MCF 10A (cell line): ENCODE measurements around the gene DCDC1. TPM values are rescaled to one million over a fixed set of nuclear protein-coding genes. Genes with fewer than 3 reads are reported as not detected.
"Not testable (repeated sequence)": the region's sequence is repeated elsewhere in the genome, so short reads cannot be mapped to it uniquely, and the experiment has no call there.

Source experiments
- BruUV-seq: library from RNA; stranded (reverse); fragments of 400-500 nt; replicated peaks from 2 replicates; lab custom pipeline; 2021; lab: Mats Ljungman, UMichigan
- CTCF ChIA-PET: fragments of 300-600 bp; sonication (Branson Sonifier 250); formaldehyde crosslinking; extraction: SDS; loops from one replicate; lab custom pipeline; 2021; ENCODE audit warnings: antibody characterized with exemption, inconsistent platforms; lab: Yijun Ruan, JAX
- POLR2A ChIA-PET: fragments of 300-600, 350-650 bp; sonication (Branson Sonifier 250); formaldehyde crosslinking; extraction: SDS; loops from one replicate; lab custom pipeline; 2020; ENCODE audit warnings: antibody characterized with exemption, inconsistent platforms; lab: Yijun Ruan, JAX
- DNase-seq: peaks from one replicate; pipeline ENCODE4 v3.0.0-alpha.2; 2018; ENCODE audit not compliant: unreplicated experiment
- H3K27ac Mint-ChIP-seq: one replicate; pipeline ENCODE4 v1.8.0; 2022; ENCODE audit warnings: mild to moderate bottlenecking, low read depth, mixed read lengths; ENCODE audit not compliant: unreplicated experiment
- H3K27me3 Mint-ChIP-seq: one replicate; pipeline ENCODE4 v1.8.0; 2022; ENCODE audit warnings: mixed read lengths; ENCODE audit not compliant: insufficient read depth, unreplicated experiment
- H3K36me3 Mint-ChIP-seq: one replicate; pipeline ENCODE4 v1.8.0; 2022; ENCODE audit warnings: mild to moderate bottlenecking, moderate library complexity, mixed read lengths; ENCODE audit not compliant: insufficient read depth, unreplicated experiment
- H3K4me1 Mint-ChIP-seq: one replicate; pipeline ENCODE4 v1.8.0; 2022; ENCODE audit warnings: mixed read lengths; ENCODE audit not compliant: insufficient read depth, unreplicated experiment
- H3K4me3 Mint-ChIP-seq: one replicate; pipeline ENCODE4 v1.8.0; 2022; ENCODE audit warnings: mild to moderate bottlenecking, moderate library complexity, mixed read lengths; ENCODE audit not compliant: unreplicated experiment
- H3K9me3 Mint-ChIP-seq: one replicate; pipeline ENCODE4 v1.8.0; 2022; ENCODE audit warnings: mixed read lengths; ENCODE audit not compliant: unreplicated experiment
- CTCF ChIP-seq: fragments of 200-600 bp; IDR thresholded peaks from one replicate; pipeline ENCODE4 v1.8.0; 2022; ENCODE audit warnings: antibody characterized with exemption, mild to moderate bottlenecking; ENCODE audit not compliant: unreplicated experiment
- intact Hi-C: fragments of 100-400 bp; cut with micrococcal nuclease; formaldehyde crosslinking; loops from 2 replicates; pipeline ENCODE4 v1.14.1; 2022
- total RNA-seq: library from RNA; stranded (reverse); gene quantifications from 2 replicates; pipeline ENCODE4 v1.2.3, GENCODE V29; 2022

Gene DCDC1
- total RNA-seq, 1 experiment from 2014 or later, result 0.19 TPM

GRCh38 chr11:31301549-31302510, 67.7 kb downstream of the DCDC1 start:
- Mint-ChIP-seq H3K27me3 (peaks cover 37% of the 10 kb centered on the region), H3K9me3 (no peaks in the 10 kb centered on the region), H3K4me3 (no peak overlapping the region), H3K27ac (no peak overlapping the region), H3K4me1 (no peaks in the 10 kb centered on the region), H3K36me3 (no peaks in the 10 kb centered on the region)
- POLR2A ChIA-PET, result no interaction called here
- intact Hi-C loops, result no loop called here
- BruUV-seq, result no TSS peak
- CTCF ChIA-PET, result interaction anchor here (0.8 kb wide), 1 partner anchor 916 kb away, joined by 5 read pairs; no protein-coding TSS in a partner anchor
- no peak for TF ChIP-seq CTCF
- no peak for DNase-seq

GRCh38 chr11:31295308-31295707, 74.2 kb downstream of the DCDC1 start:
- no TSS peak for BruUV-seq
- DNase-seq, result no peak
- no peak for TF ChIP-seq CTCF
- H3K4me1 Mint-ChIP-seq, result no peaks in the 10 kb centered on the region
- no peaks in the 10 kb centered on the region for H3K36me3 Mint-ChIP-seq
- no peaks in the 10 kb centered on the region for H3K9me3 Mint-ChIP-seq
- CTCF ChIA-PET, result interaction anchor here (0.6 kb wide), 2 partner anchors 71 to 755 kb away, joined by 3 to 4 read pairs; no protein-coding TSS in a partner anchor
- intact Hi-C loops, result no loop called here
- no peak overlapping the region for H3K4me3 Mint-ChIP-seq
- POLR2A ChIA-PET, result no interaction called here
- H3K27me3 Mint-ChIP-seq, result peaks cover 83% of the 10 kb centered on the region
- H3K27ac Mint-ChIP-seq, result no peak overlapping the region

GRCh38 chr11:31273527-31273926, 96.0 kb downstream of the DCDC1 start:
- BruUV-seq, H3K27me3 Mint-ChIP-seq, H3K4me3 Mint-ChIP-seq, DNase-seq, H3K27ac Mint-ChIP-seq, intact Hi-C loops, H3K36me3 Mint-ChIP-seq, H3K4me1 Mint-ChIP-seq, CTCF ChIA-PET: not testable (repeated sequence)
- POLR2A ChIA-PET, result interaction anchor here (1.2 kb wide), 1 partner anchor 96 kb away, joined by 3 read pairs; the partner anchor contains the start of genes DCDC1 and DNAJC24
- H3K9me3 Mint-ChIP-seq, result peaks cover 13% of the 10 kb centered on the region

GRCh38 chr11:31267720-31268119, 101.8 kb downstream of the DCDC1 start:
- peaks cover 23% of the 10 kb centered on the region for H3K27me3 Mint-ChIP-seq
- no peaks in the 10 kb centered on the region for H3K9me3 Mint-ChIP-seq
- ChIA-PET CTCF (no interaction called here), POLR2A (no interaction called here)
- no peaks in the 10 kb centered on the region for H3K4me1 Mint-ChIP-seq
- no peak for DNase-seq
- no peak overlapping the region for H3K4me3 Mint-ChIP-seq
- intact Hi-C loops, result no loop called here
- TF ChIP-seq CTCF, result no peak
- no TSS peak for BruUV-seq
- no peak overlapping the region for H3K27ac Mint-ChIP-seq
- H3K36me3 Mint-ChIP-seq, result no peaks in the 10 kb centered on the region
